Activated CD8-positive, alpha-beta memory T cell treated with anti-CD3 and anti-CD28 coated beads for 4 hours (primary cell): Measurements from ENCODE around the gene TBC1D3L.
"Not testable (repeated sequence)": the region's sequence is repeated elsewhere in the genome, so short reads cannot be mapped to it uniquely, and the experiment has no call there.

ENCODE experiments used
- DNase-seq, 2 donors: peaks; one replicate each; pipeline ENCODE4 v3.0.0-alpha.2; 2020; ENCODE audit warnings: low read depth in 2 of 2

The TBC1D3L gene

GRCh38 chr17:37988960-37989359 lies at the start of gene TBC1D3L:
Gene TBC1D3L (minus strand): TSS chr17:37989060. CDS start chr17:37987520, 1,540 bp downstream.
- not testable (repeated sequence) for DNase-seq

GRCh38 chr17:38003676-38004075 lies 14.8 kb upstream of the TBC1D3L start, which contains the start of gene TBC1D3D:
Gene TBC1D3D (plus strand): TSS chr17:38003976. CDS start chr17:38005561, 1,585 bp downstream.
- not testable (repeated sequence) for DNase-seq
